HG03378 (cell line): ENCODE results near the gene OR5J2.
"Not testable (repeated sequence)": the region's sequence is repeated elsewhere in the genome, so short reads cannot be mapped to it uniquely, and the experiment has no call there.

Experiments used
- ATAC-seq: cut with Tn5 transposase; IDR thresholded peaks from one replicate; pipeline ENCODE4 v1.9.1; 2021; ENCODE audit warnings: mild to moderate bottlenecking, moderate library complexity; ENCODE audit not compliant: unreplicated experiment

The OR5J2 gene

GRCh38 chr11:56176318-56176717 lies at the start of gene OR5J2:
TSS of gene OR5J2 (plus strand) at chr11:56176618. CDS start at chr11:56176618, 0 bp downstream.
- ATAC-seq = no peak

GRCh38 chr11:56140151-56140661 lies 36.2 kb upstream of the OR5J2 start, which contains the start of gene OR8J3:
TSS of gene OR8J3 (minus strand) at chr11:56140201. CDS start at chr11:56137718, 2,483 bp downstream.
- ATAC-seq = no peak

GRCh38 chr11:56143681-56144080 lies 32.7 kb upstream of the OR5J2 start:
- ATAC-seq = not testable (repeated sequence)

GRCh38 chr11:56151376-56151775 lies 25.0 kb upstream of the OR5J2 start:
- no peak for ATAC-seq

GRCh38 chr11:56152333-56152732 lies 24.1 kb upstream of the OR5J2 start:
- ATAC-seq = no peak

GRCh38 chr11:56160217-56160616 lies 16.2 kb upstream of the OR5J2 start, which contains the start of gene OR8K5:
TSS of gene OR8K5 (minus strand) at chr11:56160317. CDS start at chr11:56160317, 0 bp downstream.
- no peak for ATAC-seq

- no peak for ATAC-seq
Observed at GRCh38 chr11:56163804-56164203, 12.6 kb upstream of the OR5J2 start.

GRCh38 chr11:56172256-56172830 lies 4.1 kb upstream of the OR5J2 start:
- ATAC-seq = no peak

GRCh38 chr11:56183459-56183858 lies 7.0 kb downstream of the OR5J2 start:
- no peak for ATAC-seq

GRCh38 chr11:56188602-56189001 lies 12.2 kb downstream of the OR5J2 start:
- ATAC-seq = no peak

GRCh38 chr11:56196705-56197104 lies 20.3 kb downstream of the OR5J2 start:
- ATAC-seq = no peak

GRCh38 chr11:56197367-56197766 lies 20.9 kb downstream of the OR5J2 start:
- no peak for ATAC-seq

GRCh38 chr11:56207790-56208189 lies 31.4 kb downstream of the OR5J2 start:
- ATAC-seq = no peak

- ATAC-seq = no peak
Observed at GRCh38 chr11:56214537-56214936, 38.1 kb downstream of the OR5J2 start.

- not testable (repeated sequence) for ATAC-seq
Observed at GRCh38 chr11:56219735-56220134, 43.3 kb downstream of the OR5J2 start.
